ENCODE data around the gene SH3RF1.

The SH3RF1 gene

GRCh38 chr4:169098054-169098497 is 172.7 kb downstream of the SH3RF1 start:
- DNase-seq, result no peak

GRCh38 chr4:169096221-169096620 is 174.5 kb downstream of the SH3RF1 start:
- no peak for DNase-seq

GRCh38 chr4:169094656-169095231 is 176.0 kb downstream of the SH3RF1 start:
- no peak for DNase-seq

- no peak for DNase-seq
These were observed 177.8 kb downstream of the SH3RF1 start for GRCh38 chr4:169092889-169093522.

GRCh38 chr4:169090484-169091215 is 180.1 kb downstream of the SH3RF1 start:
- no peak for DNase-seq

GRCh38 chr4:169089004-169089403 is 181.8 kb downstream of the SH3RF1 start:
- no peak for DNase-seq

GRCh38 chr4:169084954-169085353 is 185.8 kb downstream of the SH3RF1 start:
- DNase-seq, result no peak

- no peak for DNase-seq
These were observed 189.8 kb downstream of the SH3RF1 start for GRCh38 chr4:169080981-169081380.

GRCh38 chr4:169079942-169080827 is 190.6 kb downstream of the SH3RF1 start:
- peak; percentile 12 for DNase-seq

GRCh38 chr4:169074117-169074516 is 196.6 kb downstream of the SH3RF1 start:
- DNase-seq, result no peak

GRCh38 chr4:169071747-169072146 is 199.0 kb downstream of the SH3RF1 start:
- no peak for DNase-seq

GRCh38 chr4:169070895-169071218 is 199.9 kb downstream of the SH3RF1 start:
- DNase-seq, result no peak

- DNase-seq, result no peak
These were observed 200.5 kb downstream of the SH3RF1 start for GRCh38 chr4:169070071-169070894.

- DNase-seq, result no peak
These were observed 202.3 kb downstream of the SH3RF1 start for GRCh38 chr4:169068423-169068822.

- DNase-seq, result no peak
These were observed 203.8 kb downstream of the SH3RF1 start for GRCh38 chr4:169066934-169067333.

GRCh38 chr4:169064296-169064695 is 206.5 kb downstream of the SH3RF1 start:
- DNase-seq, result no peak

- DNase-seq, result no peak
These were observed 207.3 kb downstream of the SH3RF1 start for GRCh38 chr4:169063441-169063840.

- no peak for DNase-seq
These were observed 207.9 kb downstream of the SH3RF1 start for GRCh38 chr4:169062897-169063244.

- DNase-seq, result no peak
These were observed 209.4 kb downstream of the SH3RF1 start for GRCh38 chr4:169061386-169061785.

- DNase-seq, result no peak
These were observed 210.2 kb downstream of the SH3RF1 start for GRCh38 chr4:169060391-169061091.

- no peak for DNase-seq
These were observed 211.2 kb downstream of the SH3RF1 start for GRCh38 chr4:169059306-169060211.

Measured in activated naive CD4-positive, alpha-beta T cell treated with anti-CD3 and anti-CD28 coated beads, Interleukin-2, amount 50 U/mL, for 16 hours (primary cell).